T follicular helper cell (primary cell): ENCODE measurements around the gene CAMKK2.
"Not testable (repeated sequence)": the region's sequence is repeated elsewhere in the genome, so short reads cannot be mapped to it uniquely, and the experiment has no call there.

Source experiments
- DNase-seq: peaks from one replicate; pipeline ENCODE4 v3.0.0-alpha.2; 2020; ENCODE audit warnings: low read depth

Gene CAMKK2

GRCh38 chr12:121298411-121298810 is 1.9 kb upstream of the CAMKK2 start:
- not testable (repeated sequence) for DNase-seq

- no peak for DNase-seq
Measured at GRCh38 chr12:121297435-121297991, 1.0 kb upstream of the CAMKK2 start.

GRCh38 chr12:121295746-121296617 is 527 bp downstream of the CAMKK2 start:
- no peak for DNase-seq

- no peak for DNase-seq
Measured at GRCh38 chr12:121295116-121295745, 1.3 kb downstream of the CAMKK2 start.

- DNase-seq = no peak
Measured at GRCh38 chr12:121294151-121294889, 2.2 kb downstream of the CAMKK2 start.

- DNase-seq = no peak
Measured at GRCh38 chr12:121293603-121294002, 2.9 kb downstream of the CAMKK2 start.

- no peak for DNase-seq
Measured at GRCh38 chr12:121290410-121290809, 6.1 kb downstream of the CAMKK2 start.

DNA sequence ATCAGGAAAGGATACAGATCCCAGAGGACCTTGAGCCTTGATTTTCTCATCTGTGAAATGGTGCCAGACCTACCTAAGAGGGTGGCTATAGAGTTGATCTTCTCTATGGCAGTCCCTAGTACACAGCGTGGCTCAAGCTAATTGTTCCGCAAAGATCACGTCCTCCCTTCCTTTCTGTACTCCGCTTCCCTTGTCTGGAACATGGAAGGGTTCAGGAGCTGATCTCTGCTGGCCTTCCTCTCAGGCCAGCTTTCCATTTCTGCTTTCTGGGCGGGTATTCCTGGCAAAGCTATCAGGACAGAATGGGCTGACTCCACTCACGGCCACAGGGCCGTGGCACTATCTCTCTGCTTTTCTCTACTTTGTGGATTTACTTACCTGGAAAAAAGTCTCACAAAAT is 6.5 kb downstream of the CAMKK2 start:
- no peak for DNase-seq

DNA sequence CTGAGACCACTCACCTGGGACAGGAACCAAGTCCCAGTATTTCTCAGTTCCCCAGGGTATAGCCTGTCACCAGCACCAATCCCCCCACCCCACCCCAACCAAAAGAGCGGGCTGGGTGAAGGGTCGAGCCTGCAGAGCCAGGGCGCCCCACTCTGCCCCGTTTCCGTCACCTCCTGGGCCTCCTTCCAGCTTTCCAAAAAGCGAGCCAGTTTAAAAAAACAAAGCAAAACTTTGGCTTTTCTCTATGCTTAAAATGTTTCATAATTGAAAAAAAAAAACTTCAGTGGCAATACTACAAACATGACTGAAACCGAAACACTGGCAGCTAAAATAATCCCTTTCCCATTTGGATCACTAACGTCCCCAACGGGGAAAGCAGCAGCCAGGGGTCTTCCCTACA is 7.5 kb downstream of the CAMKK2 start:
- DNase-seq = no peak

DNA sequence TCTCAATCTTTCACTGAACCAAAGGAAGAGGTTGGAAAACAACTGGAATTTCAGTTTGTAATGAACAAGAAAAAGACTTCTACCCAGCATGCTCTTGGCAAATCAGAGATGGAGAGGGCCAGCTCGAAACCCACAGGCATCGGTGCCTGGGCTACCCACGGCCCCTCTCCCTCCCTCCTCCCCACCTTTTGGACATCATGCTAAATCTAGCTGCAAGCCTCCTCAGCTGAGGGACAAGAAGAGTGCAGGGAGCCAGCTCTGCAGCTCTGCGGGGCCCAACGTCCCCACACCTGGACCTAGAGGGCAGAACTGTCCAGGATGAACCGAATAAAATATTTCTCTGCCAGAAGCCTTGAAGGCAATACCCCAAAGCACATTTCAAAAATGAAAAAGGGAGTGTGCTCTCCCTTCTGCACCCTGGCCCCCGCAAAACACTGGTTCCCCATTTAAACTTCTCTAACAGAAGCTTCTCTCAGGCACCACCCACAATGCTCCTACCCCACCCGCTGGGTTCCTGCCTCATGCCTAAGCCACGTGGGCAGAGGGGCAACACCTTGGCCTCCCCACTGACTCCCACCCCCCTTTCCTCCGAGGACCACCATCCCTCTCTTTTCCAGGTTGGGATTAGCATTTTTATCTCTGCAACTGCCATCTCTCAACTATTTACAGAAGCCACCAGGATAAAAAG is 8.2 kb downstream of the CAMKK2 start:
- no peak for DNase-seq

- DNase-seq = no peak
Measured at GRCh38 chr12:121287267-121287954, 9.1 kb downstream of the CAMKK2 start.

DNA sequence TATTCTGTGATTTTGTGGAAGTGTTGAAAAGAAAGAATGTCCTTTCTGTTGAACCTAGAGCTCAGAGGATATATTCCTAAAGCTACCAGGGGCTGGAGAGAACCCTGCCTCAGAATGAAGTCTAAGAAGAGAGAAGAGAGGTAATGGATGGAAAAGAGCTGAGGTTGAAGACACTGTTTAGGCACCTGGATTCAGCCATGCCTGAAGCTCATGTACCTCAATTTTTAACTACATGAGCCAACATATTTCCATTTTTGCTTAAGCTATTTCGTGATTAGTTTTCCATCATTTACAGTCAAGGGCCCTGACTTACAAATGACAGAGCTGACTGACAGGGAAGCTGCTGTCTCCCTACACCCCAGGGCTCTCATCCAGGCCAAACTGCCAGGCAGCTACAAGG is 10.7 kb downstream of the CAMKK2 start:
- DNase-seq = no peak

DNA sequence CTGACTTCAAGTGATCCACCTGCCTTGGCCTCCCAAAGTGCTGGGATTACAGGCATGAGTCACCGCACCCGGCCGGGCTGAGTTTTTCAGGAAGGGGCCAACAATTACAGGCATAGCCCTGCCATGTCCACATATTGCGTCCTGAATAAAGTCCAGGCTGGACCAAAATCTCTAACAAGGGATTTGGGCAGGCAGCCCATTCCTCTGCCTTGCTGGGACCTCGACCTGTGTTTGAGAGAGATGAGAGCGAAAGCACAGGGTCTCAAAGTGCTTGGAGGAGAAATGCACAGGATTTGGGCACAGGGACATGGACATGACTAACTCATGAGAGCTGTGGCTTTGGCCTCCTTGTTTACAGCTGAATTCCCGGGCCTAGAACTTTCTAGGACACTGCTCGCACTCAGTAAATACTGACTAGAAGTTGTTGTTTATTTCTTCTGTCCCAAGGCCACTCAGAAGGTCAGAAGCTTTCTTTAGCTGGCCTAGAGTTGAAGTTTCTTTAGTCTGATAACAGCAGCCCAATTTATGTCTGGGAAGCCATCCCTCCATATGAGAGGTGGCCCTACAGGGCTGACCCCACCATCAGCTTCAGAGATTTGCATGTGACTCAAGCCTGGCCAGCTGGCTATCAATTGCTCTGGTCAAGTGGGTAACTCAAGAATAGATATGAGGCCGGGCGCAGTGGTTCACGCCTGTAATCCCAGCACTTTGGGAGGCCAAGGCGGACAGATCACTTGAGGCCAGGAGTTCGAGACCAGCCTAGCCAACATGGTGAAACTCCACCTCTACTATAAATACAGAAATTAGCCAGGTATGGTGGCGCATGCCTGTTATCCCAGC is 11.7 kb downstream of the CAMKK2 start:
- no peak for DNase-seq

GRCh38 chr12:121283841-121284240 is 12.7 kb downstream of the CAMKK2 start:
- DNase-seq = no peak

DNA sequence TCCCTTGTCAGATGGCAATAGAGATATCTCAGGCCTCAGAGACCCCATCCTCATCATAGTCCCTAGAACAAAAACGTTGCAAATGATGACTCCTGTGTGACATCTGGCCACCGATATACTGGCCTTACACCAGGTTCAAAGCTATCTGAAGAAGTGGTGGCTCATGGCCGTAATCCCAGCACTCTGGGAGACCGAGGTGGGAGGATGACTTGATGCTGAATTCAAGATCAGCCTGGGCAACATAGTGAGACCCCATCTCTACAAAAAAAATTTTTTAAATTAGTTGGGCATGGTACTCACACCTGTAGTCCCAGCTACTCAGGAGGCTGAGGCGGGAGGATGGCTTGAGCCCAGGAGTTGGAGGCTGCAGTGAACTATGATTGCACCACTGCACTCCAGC is 13.1 kb downstream of the CAMKK2 start:
- DNase-seq = no peak

- DNase-seq = not testable (repeated sequence)
Measured at GRCh38 chr12:121282910-121283309, 13.6 kb downstream of the CAMKK2 start.

DNA sequence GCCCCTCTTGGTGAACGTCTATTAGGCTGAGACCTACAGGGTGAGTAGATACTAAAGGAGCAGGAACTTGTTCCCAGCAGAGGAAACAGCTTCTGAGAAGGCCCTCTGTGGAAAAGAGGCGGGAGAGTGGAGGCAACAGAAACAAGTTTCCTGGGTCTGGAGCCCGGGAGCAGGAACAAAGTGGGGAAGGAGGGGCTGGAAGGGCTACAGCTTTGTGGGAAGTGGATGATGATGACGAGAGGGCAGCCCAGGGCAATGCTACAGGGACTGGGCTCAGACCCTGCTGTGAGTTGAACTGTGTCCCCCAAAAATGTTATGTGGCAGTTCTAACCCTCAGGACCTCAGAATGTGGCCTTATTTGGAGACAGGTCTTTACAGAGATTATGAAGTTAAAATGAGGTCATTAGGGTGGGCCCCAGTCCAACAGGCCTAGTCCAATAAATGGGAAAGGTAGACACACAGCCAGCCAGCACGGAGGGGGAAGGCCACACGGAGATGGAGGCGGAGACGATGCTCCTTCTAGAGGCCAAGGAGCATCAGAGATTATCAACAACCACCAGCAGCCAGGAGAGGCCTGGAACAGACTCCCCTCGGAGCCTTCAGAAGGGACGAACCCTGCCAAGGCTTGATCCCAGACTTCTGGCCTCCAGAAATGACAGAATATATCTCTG is 14.3 kb downstream of the CAMKK2 start:
- DNase-seq = no peak

DNA sequence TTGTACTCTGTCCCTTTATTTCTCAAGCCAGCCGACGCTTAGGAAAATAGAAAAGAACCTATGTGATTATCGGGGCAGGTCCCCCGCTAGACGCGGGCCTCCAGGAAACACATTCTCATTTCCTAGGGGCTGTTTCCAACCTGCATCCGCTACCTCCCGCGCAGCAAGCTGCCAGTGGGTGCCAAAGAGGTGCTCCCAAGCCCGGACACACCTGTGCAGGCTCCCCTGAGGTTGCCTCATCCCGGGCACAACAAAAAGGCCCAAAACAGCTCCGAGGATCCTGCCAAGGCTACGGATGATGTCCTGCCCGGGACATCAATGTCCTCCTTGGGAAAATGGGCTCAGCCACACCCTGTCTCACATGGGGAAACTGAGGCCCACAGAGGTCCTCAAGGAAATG is 15.4 kb downstream of the CAMKK2 start:
- DNase-seq = not testable (repeated sequence)

DNA sequence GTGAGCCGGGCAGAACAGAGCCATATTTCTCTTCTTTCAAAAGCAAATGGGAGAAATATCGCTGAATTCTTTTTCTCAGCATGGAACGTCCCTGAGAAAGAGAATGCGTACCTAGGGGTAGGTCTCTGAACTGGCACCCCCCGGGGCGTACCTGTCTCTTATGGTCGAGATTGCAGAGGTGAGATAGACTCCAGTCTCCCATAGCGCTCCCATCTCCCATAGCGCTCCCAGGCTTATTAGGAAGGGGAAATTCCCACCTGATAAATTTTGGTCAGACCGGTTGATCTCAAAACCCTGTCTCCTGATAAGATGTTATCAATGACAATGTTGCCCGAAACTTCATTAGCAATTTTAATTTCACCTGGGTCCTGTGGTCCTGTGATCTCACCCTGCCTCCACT is 16.0 kb downstream of the CAMKK2 start:
- not testable (repeated sequence) for DNase-seq

DNA sequence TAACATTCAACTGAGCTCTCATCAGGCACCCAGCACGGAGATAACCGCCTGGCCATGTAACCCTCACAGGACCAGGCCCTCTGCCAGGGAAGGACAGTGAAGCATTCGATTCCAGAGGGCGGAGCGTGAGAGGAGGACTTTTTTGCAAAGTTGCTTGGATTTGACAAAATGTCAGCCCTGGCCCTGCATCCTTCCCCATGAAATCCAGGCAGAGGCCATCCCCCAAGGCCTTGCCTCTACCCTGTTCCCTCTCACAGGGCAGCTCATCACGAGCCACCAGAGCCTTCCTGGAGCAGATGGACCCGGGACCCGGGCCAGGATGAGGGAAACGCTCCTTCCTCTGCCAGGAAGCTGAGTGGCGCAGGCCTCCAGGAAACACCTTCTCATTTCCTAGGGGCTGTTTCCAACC is 17.0 kb downstream of the CAMKK2 start:
- DNase-seq = no peak
